NCI-H510A treated with DMSO at 0.1 percent for 48 hours (cell line): ENCODE data around the gene BID.
"Not testable (repeated sequence)": the region's sequence is repeated elsewhere in the genome, so short reads cannot be mapped to it uniquely, and the experiment has no call there.

Experiments used
- DNase-seq: peaks from one replicate; lab custom pipeline; 2025; lab: John Stamatoyannopoulos, UW

Gene BID

DNA sequence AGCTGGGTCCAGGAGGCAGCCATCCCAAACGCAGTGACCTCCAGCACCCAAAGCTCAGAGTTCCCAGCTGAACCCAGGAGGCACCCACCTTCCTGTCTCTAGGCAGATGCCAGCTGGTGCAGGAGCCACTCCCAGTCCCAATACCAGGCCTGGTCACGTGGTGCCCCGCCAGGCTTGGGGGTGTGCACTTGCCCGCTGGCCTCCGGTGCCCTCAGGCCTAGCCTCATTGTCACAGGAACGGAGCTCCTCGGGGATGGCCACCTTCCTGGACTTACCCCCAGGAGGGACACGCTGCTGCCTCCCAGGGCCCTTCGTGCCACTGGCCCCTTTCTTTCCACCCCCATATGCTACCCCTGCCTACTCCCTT, 4.6 kb downstream of the BID start:
- no peak for DNase-seq

DNA sequence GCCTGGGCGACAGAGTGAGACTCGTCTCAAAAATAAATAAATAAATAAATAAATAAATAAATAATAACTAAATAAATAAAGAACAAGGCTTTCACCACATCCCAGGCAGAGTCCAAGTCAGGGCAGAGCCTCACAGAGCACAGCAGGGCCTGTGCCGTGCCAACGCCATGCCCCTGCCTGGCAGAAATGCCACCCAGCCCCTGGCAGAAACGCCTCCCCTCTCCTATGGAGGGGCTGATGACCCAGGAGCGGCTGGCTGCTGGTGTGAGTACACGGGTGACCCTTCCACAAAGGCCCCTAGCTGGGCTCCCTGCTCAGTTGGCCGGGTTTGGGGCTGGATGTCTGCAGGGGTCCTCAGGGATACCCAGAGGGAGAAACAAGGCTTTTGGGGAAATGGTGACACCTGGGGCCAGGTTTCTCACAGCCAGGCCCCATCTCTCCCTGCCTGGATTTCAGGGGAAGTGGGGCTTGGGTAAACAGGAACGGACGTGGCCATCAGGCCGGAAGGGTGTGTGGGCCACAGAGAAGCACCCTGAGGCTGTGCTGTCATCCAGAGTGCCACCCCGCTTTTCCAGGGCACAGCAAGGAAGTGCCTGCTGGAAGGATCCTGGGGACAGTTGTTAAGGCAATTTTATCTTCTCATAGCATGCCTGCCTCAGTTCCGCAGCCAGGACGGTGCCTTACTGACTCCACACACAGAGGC, 5.1 kb downstream of the BID start:
- DNase-seq, result no peak

DNA sequence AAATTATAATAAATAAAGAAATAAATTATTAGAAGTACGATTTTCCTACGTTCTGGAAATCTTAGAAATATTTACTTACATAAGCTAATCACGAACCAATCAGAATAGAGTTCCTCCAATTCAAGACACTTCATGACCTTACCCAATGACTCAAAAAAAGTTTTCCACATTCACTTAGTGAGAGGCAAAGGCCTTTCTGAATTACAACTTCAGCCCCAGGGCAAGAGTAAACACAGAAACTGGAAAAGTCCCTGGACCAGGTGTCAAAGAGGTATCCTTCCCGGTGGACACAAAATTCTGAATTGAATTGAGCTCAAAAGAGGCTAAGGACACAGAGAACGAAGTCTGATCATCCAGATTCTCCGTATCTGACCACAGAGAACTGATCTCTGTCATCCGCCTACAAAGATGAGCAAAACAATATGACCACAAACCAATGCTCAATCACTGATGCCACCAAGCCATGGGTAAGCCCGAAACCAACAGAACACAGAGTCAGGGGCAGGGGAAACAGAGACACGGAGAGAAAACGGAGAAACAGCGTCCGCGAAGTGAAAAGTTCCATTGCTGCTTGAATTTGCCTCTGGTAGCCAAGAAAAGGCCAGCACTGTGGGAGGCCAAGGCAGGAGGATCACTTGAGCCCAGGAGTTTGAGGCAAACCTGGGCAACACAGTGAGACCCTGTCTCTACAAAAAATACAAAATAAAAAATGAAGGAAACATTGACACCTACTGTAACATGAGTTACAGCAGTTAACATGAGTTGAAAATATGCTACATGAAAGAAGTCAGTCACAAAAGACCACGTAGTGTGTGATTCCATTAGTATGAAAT, 6.8 kb downstream of the BID start:
- DNase-seq, result no peak

DNA sequence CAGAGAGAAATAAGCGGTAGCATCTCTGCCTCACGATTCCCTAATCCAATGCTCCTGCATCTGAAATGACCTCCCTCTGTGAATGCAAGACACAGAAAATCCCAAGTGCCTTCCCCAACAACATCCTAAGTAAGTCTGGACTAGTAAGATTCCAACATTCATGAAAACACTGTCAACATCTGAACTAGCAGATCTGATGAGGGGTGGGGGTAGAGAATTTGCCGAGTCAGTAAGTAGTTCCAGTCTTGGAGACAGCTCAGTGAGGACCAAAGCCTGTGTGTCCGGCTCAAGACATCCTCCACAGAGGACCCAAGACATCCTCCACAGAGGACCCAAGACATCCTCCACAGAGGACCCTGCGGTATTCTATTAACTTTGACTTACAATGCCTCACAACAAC, 9.4 kb downstream of the BID start:
- DNase-seq, result not testable (repeated sequence)

DNA sequence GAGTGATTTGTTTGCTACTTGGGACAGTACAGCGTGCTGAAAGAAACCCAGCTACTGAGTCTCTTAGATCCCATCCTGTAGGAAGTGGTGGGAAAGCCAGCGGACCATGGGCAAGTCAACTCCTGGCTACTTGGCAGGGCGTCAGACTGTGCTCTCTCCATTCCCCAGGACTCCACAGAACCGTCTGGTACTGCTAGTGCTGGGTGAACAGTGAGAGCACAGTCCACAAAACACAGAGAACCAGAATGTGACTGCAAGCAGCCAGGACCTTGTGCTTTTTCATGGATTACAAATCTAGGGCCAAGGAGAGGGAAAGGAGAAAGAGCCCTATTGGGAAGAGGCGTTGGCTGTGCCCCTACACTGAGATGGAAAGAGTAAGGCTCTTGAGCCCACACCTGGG, 10.2 kb downstream of the BID start:
- DNase-seq, result no peak

DNA sequence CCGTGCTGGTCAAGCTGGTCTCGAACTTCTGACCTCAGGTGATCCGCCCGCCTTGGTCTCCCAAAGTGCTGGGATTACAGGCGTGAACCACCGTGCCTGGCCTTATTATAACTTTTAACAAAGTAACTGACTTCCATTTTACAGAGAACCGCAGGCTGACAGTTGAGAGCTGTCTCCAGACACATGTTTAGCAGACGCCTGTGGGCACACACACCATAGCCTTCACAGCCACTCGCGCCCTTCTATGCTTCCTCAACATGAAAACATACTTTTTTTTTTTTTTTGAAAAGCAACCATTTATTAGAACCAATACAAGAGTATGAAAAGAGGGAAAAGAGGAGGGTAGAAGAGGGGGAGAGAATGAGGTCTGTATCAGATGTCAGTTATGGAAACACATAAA, 10.8 kb downstream of the BID start:
- not testable (repeated sequence) for DNase-seq

DNA sequence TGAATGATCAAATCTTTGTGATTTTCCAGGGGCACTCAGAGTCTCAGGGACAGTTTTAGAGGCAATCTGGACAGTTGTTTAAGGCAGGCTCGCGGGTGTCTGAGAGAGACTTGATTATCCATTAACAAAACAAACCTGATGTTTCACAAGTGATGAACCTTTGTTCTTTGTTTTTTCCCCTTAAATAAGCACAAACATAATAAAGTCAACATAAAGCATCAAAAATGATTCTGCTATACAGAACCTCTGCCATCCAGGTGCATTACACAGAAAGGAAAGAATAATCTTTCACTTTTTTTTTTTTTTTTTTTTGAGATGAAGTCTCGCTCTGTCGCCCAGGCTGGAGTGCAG, 13.2 kb downstream of the BID start:
- DNase-seq, result no peak

DNA sequence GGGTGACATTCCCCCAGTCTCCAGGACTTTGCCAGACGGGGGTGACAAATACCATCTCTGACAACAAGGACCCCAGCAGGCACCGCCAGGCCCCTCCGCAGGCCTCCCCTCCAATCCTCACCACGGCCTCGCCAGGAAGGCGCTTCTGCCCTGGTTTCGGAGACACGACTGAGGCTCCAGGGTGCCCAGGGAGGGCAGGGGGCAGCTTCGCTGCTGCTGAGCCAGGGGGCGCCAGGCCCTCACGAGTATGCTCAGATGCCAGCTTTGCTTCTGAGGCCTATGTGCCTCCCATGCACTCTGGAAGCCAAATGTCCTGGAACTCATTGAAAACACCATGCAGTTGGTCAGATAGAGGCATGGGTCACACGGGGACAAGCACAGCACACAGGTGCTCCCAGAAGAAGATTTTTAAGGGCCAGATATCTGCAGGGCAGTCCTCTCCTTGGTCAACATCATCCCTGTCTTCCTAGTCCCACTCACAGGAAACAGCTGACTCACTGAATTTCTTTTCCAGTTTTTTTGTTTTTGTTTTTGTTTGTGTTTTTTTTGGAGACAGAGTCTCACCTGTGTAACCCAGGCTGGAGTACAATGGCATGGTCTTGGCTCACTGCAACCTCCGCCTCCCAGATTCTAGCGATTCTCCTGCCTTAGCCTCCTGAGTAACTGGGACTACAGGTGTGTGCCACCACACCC, 19.9 kb downstream of the BID start:
- no peak for DNase-seq

DNA sequence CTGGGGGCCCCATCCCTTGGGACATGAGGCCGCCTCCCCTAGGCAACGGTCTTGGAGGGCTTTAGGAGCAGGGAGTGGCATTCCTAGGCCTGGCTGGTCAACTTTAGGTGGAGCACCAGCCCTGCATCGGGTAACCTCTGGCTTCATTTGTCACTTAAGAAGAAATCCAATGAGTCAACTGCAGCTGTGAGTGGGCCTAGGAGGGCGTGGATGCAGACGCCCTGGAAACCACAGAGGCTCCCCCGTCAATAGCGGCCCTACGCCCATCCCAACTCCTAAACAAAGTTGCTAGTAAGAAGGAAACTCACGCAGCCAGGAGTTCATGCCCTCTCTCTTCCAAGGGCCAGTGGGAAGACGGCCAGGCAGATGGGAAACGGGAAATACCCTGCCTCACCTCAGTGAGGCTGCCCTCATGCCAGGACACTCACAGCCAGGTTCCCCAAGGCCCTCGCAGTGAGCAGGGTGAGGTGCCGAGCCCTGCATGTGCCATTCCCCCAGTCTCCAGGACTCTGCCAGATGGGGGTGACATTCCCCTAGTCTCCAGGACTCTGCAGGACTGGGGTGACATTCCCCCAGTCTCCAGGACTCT, 20.8 kb downstream of the BID start:
- DNase-seq, result no peak

DNA sequence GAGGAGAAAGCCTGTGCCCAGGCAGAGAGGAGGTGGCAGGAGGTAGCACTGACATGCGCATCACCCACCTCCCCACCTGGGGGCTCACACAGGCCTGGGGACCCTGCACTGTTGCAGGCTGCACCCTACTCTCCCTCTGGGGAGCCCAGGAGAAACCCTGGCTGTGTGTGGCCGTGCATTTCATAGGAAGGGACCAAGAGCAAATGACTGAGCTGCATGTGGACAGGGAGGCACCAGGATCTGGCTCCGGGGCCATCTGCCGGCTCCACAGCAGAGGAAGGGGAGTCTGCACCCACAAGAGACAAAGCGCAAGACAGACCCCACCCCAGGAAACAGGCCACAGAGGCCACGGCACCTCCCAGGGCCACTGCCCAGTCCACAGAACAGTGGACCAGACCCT, 22.7 kb downstream of the BID start:
- DNase-seq, result no peak

DNA sequence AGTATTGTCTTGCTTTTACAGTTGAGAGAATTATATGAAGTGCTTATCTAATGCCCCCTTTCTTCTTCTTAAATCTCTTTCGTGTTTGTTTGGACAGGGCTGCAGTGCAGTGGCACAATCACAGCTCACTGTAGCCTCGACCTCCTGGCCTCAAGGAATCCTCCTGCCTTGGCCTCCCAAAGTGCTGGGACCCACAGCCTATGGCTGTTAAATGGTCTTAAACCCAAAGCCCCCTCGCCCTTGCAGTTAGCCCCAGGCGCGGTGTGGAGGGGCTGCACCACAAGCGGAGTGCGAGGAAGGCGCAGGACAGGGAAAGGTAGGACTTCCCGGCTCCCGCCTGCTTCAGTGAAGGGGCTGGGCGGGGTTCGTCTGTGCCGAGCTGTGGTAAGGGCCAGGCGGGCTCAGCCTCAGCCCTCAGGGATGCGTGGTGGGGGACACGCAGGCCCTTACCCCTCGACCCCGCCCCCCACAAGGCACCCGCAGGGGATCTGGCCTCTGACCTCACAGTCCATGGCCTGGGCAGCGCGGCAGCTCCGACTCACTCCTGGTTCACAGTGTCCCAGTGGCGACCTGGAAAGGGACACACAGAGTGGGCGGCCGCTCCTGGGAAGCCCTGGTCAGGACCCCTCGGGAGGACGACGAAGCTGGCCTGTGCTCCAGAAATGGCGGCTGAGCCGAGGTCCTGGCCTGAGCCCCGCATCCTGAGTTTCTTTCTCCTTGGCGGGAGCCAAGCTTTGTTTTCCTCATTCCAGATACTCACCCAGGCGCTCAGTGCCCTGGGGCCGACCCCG, 24.5 kb downstream of the BID start:
- no peak for DNase-seq

DNA sequence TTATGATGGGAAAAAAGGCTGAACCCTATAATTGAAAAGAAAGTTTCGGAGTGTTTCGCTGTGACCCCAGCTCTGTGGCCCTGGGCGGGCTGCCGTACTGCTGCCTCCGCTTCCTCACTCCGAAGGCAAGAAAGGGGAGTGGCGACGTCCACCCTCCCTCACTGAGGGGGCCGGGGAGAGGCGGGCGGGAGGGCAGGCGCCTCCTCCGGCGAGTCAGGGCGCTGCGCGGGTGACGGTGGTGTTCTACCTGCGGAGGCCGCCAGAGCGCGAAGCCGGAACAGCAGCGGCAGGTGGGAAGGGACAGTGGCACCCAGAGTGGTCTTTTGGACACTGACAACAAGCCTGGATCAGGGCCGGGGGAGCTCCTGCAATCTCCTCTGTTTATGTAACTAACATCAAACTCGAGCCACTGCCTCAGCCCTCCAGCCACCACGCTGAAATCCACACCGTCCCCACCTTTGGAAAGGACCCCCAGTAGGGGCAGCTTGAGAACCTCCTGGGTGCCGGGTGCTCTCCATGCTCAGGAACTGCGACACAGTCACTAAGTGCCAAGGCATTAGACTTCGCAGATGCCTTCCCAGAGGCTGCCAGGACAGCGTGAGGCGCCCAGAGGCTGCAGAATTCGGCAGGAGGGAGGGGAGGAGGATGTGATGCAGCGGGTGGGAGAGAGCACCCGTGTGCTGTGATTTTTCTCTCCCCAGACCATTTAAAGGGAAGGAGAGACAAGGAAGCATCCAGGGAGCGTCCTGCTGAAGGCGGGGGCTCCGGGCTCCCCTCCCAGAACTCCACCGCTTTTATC, 25.5 kb downstream of the BID start:
- no peak for DNase-seq

DNA sequence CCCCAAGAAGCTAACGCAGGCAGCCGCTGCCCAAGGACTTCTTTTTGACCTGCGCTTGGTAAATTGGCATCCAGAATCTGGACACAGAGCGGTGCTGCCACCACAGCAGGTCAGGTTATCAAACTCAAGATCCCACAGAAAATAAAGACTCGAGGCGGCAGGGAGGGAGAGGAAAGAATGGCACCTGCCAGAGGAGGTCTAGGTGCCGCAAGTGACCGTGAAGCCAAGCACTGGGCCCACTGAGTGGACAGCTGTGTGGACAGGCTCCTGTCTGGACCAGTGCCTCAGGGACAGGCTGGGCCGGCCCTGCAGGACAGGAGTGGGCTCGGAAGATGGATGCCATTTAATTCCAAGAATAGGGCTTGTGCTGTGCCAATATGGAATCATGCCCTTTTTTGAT, 27.4 kb downstream of the BID start:
- no peak for DNase-seq

DNA sequence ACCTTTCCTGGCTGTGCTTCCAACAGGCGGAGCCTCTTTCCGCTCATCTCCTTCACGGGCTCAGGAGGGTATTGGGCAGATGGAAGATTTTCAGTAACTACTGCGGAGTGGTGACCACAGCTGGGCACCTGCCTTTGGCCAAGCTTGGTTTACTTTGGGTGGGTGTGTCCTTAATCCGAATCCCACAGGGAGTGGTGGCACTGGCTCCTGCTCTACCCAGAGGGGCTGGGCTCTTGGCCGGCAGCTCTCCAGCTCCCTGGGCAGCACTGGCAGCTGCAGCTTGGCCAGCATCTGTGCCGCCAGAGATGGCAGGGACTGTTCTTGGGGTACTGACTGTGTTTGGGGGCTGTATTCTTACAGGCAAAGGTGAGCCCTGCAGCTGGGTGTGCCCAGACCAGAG, 29.8 kb downstream of the BID start:
- no peak for DNase-seq

DNA sequence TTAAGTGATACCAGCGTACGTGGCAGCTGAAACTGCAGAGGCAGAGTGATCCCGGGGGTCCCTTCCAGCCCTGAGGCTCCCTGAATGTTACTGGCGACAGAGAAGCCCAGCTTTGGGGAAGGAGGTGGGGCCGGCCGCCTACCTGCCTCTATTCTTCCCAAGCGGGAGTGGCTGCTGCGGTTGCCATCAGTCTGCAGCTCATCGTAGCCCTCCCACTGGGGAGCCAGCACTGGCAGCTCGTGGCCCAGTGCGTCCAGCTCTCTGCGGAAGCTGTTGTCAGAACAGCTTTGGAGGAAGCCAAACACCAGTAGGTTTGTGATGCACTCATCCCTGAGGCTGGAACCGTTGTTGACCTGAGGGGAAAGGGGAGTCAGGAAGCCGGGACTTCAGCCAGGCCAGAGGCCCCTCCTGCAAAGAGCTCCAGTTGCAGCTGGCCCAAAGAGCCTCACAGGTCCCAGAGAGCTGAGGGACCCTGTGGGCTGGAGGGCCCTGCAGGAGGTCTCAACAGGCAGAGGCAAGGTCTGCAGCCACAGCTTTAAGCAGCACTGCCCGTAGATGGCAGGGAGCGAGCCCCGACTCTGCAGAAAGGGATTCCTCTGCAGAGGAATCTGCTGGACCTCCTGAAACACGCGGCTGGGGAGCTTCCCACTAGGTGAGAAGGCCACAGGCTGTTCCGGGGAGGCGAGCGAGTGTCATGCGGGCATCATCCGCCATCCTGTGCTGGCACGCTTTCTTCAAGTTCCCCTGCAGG, 30.4 kb downstream of the BID start:
- no peak for DNase-seq

DNA sequence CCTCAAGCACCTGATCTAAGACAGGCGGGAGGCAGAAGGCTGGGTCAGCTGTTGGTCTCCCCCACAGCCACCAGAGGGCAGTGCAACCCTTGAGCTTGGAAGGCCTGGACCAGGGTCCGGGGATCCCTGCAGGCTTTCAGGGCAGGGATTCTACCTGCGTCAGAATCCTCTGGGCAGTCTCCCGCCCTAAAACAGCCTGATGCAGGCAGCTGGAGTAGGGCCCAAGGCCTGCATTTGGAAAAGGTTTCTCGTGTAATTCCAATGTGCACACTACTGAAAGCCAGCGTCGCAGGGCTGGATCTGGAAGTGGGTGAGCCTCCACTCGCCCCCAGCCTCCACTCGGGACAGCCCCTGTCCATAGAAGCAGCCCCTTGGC, 31.8 kb downstream of the BID start:
- DNase-seq, result peak; percentile 19

DNA sequence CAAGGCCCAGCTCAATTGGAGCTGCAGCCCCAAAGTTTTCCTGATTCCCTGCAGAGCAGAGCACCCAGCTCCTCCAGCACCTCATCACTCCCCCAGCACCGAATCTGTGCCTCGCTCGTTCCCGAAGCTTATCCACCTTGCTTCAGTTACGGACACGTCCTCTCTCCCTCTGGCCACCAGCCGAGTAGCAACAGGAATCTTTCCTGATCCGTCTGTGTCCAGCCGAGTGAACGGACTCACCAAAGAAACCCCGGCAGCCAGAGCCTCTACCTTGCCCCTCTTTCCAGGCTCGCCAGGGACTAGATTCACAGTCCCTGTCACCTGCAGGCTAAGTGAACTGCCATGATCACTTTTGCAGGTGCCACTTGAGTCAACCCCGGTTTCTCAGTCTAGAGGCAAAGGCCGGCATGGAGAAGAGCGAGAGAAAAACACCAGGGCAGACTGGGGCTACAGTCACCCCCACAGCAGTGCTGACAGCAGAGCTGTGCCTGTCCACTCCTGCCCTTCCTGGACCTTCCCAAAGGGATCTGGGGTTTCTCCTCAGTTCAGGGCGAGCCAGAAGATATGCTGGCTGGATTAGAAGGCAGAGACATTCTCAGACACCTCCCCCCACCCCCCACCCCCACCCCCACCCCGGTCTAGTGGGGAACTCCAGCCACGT, 32.3 kb downstream of the BID start:
- no peak for DNase-seq

DNA sequence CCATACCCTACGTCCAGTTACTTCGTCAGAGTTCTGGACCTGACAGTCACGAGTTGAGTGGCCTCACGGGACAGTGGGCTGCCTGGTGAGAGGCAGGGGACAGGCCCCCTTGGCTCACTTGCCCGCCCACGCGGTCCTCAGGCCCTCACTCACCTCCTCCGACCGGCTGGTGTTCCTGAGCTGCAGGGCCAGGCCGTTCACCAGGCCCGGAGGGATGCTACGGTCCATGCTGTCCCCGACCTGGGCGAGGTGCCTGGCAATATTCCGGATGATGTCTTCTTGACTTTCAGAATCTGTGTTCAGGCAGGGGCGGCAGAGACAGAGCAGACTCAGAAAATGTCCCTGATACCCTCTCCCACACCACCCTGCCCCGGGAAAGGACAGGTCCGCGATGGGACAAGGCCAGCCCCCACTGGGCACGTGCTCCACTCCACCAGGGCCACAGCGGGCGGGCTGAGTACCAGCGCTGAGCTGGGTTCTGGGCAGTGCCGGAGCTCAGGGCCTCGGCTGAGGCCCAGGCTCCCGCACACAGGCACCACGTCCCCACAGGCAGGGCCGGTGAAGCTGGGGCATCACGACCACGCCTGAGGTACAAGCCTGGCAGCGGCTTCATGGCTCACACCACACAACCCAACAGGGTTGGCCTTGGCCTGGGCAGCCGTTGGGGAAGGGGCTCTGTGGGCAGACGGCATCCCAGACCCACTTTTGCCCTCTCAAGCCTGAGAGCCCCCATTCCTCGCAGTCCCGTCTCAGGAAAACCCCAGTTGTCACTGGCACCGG, 34.9 kb downstream of the BID start:
- DNase-seq, result no peak
